Hindlimb muscle (tissue), 1 donor: ENCODE data around the gene IL5. TPM values are rescaled to one million over a fixed set of nuclear protein-coding genes. Genes with fewer than 3 reads are reported as not detected.
"Not testable (repeated sequence)": the region's sequence is repeated elsewhere in the genome, so short reads cannot be mapped to it uniquely, and the experiment has no call there.

ENCODE experiments used
- DNase-seq: peaks from one replicate; pipeline ENCODE4 v3.0.0-alpha.2; 2013
- polyA plus RNA-seq: library from polyadenylated mRNA; unstranded; fragments of 120-200 nt; gene quantifications from one replicate; pipeline ENCODE4 v1.2.1, GENCODE V29; 2013; ENCODE audit not compliant: insufficient read length

The IL5 gene
- polyA plus RNA-seq, 1 donor: not detected

- no peak for DNase-seq
These were observed 14.3 kb downstream of the IL5 start for GRCh38 chr5:132528866-132529634.

DNA sequence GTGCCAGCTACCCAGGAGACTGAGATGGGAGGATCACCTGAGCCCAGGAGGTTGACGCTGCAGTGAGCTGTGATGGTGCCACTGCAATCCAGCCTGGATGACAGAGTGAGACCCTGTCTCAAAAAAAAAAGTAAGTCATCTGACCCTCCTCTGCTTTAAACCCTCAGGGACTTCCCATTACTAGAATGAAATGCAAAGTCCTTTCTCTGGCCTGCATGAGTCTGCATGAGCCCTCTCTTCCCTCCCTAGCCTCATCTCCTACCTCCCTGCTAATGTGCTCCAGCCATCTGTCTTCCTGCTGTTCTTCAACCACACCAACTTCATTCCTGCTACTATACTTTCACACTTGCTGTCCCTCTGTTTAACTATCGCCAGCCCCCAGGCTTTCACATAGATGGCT, 15.3 kb downstream of the IL5 start:
- no peak for DNase-seq

GRCh38 chr5:132526974-132527564, 16.3 kb downstream of the IL5 start:
- no peak for DNase-seq

DNA sequence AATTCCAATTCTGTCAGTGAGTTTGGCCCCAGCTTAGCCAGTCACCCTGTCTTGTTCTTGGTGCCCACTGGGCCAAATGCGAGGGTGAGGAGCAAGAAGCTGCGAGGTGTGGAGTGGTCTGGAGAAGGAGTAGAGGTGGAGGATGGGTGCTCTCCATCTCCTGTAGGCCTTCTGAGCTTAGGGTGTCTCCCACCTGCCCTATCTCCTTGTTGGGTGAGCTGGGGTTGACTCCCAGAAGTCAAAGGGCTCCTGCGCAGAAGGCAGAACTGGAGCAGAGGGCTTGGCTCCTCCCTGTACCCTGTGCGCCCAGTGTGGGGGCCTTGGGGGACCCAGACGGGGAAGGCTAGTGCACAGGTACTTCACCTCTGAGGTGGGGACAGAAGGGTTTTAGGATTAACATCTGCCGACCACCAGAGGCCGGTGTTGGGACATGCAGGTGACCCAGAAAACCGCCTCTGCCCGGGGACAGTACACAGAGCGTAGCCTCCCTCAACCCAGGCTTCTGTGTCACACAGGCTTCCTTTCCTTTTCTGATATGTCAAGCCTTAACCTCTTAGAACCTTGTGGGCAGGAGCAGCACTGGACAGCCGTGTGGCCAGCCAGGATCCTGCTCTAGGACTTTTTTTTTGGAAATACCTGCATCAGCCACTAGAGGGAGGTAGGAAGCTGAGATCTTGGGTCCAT, 16.9 kb downstream of the IL5 start:
- DNase-seq: peak; percentile 44

DNA sequence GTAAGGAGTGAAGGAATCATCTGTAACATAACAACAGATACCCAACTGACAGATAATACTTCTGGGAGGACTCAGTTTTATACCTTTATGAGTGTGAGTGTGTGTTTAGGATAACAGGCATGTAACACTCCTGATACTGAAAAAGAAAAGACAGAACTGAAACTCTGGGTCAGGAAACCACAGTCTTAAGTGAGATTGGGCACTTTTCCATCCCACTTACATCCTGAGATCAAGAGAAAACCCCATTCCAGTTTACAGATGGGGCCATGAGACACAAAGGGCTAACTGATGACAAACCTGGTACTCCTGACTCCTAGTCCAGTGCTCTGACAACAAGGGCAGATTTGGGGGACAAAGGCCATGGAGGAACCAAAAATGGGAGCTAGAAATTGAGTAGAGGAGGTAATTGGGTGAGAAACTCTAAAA, 18.0 kb downstream of the IL5 start:
- DNase-seq: no peak

- DNase-seq: not testable (repeated sequence)
These were observed 18.4 kb downstream of the IL5 start for GRCh38 chr5:132524877-132525276.

- DNase-seq: not testable (repeated sequence)
These were observed 21.3 kb downstream of the IL5 start for GRCh38 chr5:132522067-132522466.

GRCh38 chr5:132513618-132514336, 29.5 kb downstream of the IL5 start:
- DNase-seq: not testable (repeated sequence)

- DNase-seq: no peak
These were observed 33.2 kb downstream of the IL5 start for GRCh38 chr5:132510076-132510475.

GRCh38 chr5:132506094-132506692, 37.1 kb downstream of the IL5 start:
- DNase-seq: no peak

DNA sequence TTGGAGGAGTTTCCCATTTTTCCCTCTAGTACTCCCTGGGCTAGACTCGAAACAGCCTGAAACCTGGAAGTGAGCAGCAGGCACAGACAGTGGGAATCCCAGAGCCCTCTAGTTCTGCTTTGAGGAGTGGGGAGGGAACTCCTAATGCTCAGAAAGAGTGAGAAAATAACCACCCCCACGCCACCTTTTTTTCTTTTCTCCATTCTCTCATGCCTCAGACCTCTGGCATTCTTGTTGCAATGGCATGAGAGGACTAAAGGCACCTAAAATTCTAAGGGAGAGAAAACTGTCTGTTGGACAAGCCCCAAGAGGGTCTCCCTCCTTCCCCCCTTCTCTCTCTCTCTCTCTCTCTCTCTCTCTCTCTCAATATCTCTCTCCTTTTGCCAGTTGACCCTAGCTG, 37.7 kb downstream of the IL5 start:
- no peak for DNase-seq

DNA sequence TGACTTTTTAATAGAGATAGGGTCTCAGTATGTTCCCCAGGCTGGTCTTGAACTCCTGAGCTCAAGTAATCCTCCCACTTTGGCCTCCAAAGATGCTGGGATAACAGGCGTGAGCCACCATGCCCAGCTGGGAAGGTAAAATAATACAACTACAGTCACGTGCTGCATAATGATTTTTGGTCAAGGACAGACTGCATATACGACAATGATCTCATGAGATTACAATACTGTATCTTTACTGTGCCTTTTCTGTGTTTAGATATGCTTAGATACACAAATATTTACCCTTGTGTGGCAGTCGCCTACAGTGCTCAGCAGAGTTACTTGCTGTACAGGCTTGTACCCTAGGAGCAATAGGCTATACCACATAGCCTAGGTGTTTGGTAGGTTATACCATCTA, 38.6 kb downstream of the IL5 start:
- no peak for DNase-seq

DNA sequence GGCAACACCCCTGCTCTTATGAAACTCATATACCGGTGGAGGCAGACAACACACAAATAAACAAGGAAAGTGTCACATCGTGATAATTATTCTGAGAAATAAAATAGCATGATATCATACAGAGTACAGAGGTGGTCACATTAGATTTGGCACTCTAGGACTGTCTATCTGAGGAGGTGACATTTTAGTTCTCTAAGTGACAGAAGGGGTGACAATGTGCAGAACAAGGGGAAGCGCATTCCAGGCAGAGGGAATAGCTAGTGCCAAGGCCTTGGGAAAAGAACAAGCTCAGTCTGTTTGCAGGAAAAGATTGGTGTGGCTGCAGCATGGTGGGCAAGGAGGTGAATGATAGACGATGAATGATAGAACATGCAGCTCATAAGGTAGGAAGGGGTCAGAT, 40.1 kb downstream of the IL5 start:
- DNase-seq: no peak

GRCh38 chr5:132501961-132502931, 41.1 kb downstream of the IL5 start:
- no peak for DNase-seq

- DNase-seq: no peak
These were observed 41.7 kb downstream of the IL5 start for GRCh38 chr5:132501629-132501956.

- no peak for DNase-seq
These were observed 42.2 kb downstream of the IL5 start for GRCh38 chr5:132500931-132501628.

DNA sequence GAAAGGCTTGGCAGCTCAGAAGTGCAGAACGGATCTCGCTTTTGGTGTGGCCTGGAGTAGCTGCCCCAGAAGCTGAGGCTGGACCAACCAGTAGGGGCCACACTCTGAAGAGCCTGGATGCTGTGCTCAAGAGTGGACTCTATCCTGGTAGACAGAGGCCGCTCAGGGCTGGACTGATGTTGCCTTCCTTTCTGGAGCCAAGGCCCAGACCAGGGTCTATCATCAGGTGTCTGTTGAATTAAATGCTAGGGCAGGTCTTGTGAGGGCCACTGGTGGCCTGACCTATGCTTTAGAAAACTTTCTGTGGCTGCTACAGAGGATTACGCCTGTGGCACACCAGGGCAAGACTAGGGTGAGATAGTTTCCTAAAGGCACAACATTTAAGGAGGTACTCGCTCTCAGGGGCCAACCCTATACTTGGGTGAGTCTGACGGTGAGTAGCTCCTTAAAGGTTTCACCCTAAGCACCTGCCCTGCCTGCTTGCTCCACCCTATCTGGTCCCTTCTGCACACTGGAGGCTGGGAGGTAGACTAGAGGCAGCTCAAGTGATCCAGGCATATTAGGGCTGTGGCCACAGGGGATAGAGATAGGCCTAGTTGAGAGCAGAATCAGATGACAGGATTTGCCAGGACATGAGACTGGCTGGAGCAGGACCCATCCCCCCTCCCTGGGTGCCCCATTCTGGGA, 42.9 kb downstream of the IL5 start:
- DNase-seq: no peak

GRCh38 chr5:132499440-132500243, 43.7 kb downstream of the IL5 start:
- DNase-seq: no peak

- DNase-seq: no peak
These were observed 44.5 kb downstream of the IL5 start for GRCh38 chr5:132498686-132499271.
